ENCODE results near the gene NEK6. TPM values are rescaled to one million over a fixed set of nuclear protein-coding genes. Genes with fewer than 3 reads are reported as not detected.
"Not testable (repeated sequence)": the region's sequence is repeated elsewhere in the genome, so short reads cannot be mapped to it uniquely, and the experiment has no call there.

Gene NEK6
- total RNA-seq, 1 donor from 2014 or later = 17.4 TPM

DNA sequence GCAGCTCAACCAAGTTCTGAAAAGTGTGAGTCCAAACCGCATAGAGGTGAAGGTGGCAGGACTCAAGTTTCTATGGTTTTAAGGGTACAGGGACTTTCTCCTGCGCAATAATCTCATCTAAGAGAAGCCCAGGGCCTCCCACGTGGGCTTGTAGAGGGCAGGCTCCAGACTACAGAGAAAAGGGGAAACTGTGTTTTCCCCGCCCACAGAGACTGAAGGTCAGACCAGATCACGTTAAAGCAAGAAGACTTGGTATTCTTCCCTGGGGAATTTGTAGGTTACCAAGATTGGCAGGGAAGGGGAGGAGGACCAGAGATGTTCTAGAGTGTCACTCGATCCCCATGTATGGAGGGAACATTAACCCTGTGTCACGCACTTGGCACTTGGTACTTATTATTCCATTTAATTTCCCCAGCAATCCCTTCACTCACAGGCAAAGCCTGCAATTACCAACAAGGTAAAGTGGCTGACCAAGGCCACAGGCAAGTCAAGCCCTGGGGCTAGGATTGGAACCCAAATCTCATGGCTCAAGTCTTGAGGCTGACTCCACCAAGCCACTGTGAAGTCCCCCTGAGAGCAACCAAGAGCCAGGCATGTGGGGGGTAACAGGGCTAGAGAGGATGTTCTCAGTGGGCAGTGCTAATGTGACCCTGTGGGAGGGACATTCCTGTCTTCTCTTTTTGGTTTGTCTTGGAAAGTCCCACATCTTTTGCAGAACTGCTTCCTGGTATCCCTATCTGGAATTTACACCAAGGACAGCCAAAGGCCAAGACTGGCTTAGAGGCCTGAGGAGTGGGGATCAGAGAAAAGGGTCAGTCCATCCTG is 18.3 kb upstream of the NEK6 start:
- peak overlapping the region; percentile 61 for H3K27ac Mint-ChIP-seq

DNA sequence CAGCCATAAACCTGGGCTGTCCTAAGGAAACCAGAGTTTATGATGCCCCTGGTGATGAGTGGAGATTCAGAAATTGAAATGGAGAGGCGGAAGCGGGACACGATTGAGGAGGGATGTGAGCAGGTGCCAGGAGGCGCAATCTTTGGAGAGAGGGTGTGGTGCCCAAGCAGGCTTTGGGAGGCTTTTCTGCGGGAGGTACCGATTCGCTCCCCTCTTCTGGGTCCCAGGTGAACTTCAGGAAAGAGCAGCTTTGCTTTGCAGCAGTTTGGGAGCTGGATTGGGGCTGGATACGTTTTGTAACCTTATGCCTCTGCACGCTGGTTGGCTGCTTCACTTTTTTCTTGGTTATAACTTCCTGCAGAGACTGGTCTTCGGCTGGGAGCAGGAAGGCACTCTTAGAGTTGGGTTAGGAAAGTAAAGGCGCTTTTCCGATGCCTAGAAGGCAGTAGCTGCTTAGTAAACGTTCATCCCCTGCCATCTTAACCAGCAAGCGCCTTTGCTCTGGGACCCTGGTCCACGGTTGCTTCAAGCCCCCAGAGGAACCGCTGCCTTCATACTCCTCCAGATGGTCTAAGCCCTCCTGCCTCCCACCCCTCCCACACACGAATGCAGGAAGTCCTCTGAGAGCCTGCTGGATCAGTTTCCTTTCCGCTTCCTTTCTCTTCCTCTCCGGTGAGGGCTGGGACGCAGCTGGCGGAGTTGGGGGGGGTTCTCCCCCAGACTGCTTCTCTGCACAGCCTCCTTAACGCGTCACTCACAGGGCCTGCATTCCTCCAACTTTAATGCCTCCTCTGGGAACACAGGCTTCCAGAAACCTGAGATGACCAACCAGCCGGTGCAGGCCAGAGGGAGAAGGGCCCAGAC is 15.2 kb upstream of the NEK6 start:
- H3K9me3 Mint-ChIP-seq = no peaks in the 10 kb centered on the region
- H3K27me3 Mint-ChIP-seq (ENCODE audit: insufficient read depth) = peaks cover 19% of the 10 kb centered on the region
- no peak for DNase-seq (ENCODE audit: low spot score)
- H3K27ac Mint-ChIP-seq = no peak overlapping the region
- peaks cover 48% of the 10 kb centered on the region for H3K4me1 Mint-ChIP-seq (ENCODE audit: low read depth)
- intact Hi-C loops (cut with micrococcal nuclease) = no loop called here
- H3K36me3 Mint-ChIP-seq (ENCODE audit: low read depth) = no peaks in the 10 kb centered on the region
- H3K4me3 Mint-ChIP-seq = no peak overlapping the region

More for the DNA sequence above, 18.3 kb upstream of the NEK6 start:
- Mint-ChIP-seq H3K36me3 (ENCODE audit: low read depth) (no peaks in the 10 kb centered on the region), H3K27me3 (ENCODE audit: insufficient read depth) (peaks cover 16% of the 10 kb centered on the region), H3K9me3 (no peaks in the 10 kb centered on the region), H3K4me1 (ENCODE audit: low read depth) (peaks cover 53% of the 10 kb centered on the region), H3K4me3 (peak overlapping the region; percentile 6)
- intact Hi-C loops (cut with micrococcal nuclease) = loop anchor here (1.0 to 2.0 kb wide), 3 partner anchors 15 to 37 kb away; no protein-coding TSS in a partner anchor
- no peak for DNase-seq (ENCODE audit: low spot score)

DNA sequence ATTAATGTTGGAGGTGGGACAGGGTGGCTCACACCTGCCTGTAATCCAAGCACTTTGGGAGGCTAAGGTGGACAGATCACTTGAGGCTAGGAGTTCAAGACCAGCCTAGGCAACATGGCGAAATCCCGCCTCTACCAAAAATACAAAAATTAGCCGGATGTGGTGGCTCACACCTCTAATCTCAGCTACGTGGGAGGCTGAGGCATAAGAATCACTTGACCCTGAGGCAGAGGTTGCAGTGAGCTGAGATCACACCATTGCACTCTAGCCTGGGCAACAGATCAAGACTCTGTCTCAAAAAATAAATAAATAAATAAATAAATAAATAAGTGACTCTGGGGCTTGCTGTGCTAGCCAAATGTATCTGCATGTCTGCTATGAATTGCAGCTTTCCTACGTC is 10.4 kb upstream of the NEK6 start:
- intact Hi-C loops (cut with micrococcal nuclease); DNase-seq (ENCODE audit: low spot score); H3K36me3 Mint-ChIP-seq (ENCODE audit: low read depth); H3K9me3 Mint-ChIP-seq; H3K27ac Mint-ChIP-seq; H3K4me3 Mint-ChIP-seq: not testable (repeated sequence)
- peaks cover 22% of the 10 kb centered on the region for H3K4me1 Mint-ChIP-seq (ENCODE audit: low read depth)
- H3K27me3 Mint-ChIP-seq (ENCODE audit: insufficient read depth) = peaks cover 19% of the 10 kb centered on the region

DNA sequence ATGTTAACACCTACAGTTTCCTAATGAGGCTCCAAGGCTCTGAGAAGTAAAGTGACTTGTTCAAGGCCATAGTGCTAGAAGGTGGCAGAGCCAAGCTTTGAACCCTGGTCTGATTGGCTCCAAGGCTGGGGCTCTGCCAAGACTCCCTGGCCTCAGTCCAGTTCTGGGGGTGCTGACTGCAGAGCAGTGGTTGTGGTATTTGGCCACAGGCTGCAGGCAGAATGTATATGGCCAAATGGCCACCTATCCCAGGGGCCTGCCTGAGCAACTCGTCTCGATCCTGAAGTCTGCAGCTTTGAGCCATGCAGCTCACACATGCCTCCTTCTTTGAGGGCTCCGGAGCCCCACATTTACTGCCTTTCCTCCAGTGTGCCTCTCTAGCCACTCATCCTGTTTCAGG is 9.7 kb upstream of the NEK6 start:
- H3K27ac Mint-ChIP-seq = no peak overlapping the region
- H3K9me3 Mint-ChIP-seq = no peaks in the 10 kb centered on the region
- peaks cover 15% of the 10 kb centered on the region for H3K4me1 Mint-ChIP-seq (ENCODE audit: low read depth)
- intact Hi-C loops (cut with micrococcal nuclease) = no loop called here
- peaks cover 17% of the 10 kb centered on the region for H3K27me3 Mint-ChIP-seq (ENCODE audit: insufficient read depth)
- no peaks in the 10 kb centered on the region for H3K36me3 Mint-ChIP-seq (ENCODE audit: low read depth)
- DNase-seq (ENCODE audit: low spot score) = no peak
- H3K4me3 Mint-ChIP-seq = no peak overlapping the region

DNA sequence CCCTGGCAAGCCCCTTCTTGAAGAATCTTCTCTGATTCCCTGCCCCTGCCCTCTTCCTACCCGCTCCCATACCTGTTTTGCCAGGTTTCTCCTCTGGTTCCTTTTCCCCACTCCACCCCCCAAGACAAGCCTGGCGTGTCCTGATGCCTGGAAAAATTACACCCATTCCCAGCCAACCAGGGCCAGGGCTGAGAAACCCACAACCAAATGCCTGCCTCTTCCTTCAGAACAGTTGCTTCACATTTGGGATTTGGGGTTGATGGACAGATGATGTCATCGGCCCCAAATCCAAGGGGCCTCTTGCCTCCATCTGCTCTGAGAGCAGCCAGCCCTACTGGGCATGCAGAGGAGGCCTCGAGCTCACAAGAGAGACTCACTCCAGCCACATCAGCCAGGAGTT is 8.8 kb upstream of the NEK6 start:
- H3K9me3 Mint-ChIP-seq = no peaks in the 10 kb centered on the region

DNA sequence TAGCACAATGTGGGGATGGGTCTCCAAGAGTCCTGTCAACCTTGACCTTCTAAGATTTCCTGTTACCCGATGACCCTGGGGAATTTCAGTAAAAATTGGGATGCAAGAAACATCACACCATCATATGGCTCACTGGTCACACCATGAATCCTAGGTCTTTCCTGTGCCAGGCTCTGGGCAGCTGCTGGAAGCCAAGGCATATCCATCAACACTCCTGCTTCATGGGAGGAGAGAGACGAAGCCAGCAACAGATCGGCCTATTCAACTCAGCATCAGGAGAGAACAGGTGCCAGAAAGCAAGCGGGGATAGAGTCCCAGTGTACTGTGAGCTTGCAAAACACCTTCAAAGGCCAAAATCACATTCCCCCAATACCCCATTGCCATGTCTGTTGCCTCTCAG is 6.5 kb upstream of the NEK6 start:
- intact Hi-C loops (cut with micrococcal nuclease) = no loop called here
- Mint-ChIP-seq H3K4me3 (no peak overlapping the region), H3K27me3 (ENCODE audit: insufficient read depth) (peaks cover 17% of the 10 kb centered on the region), H3K27ac (no peak overlapping the region), H3K9me3 (no peaks in the 10 kb centered on the region), H3K4me1 (ENCODE audit: low read depth) (peaks cover 35% of the 10 kb centered on the region), H3K36me3 (ENCODE audit: low read depth) (no peaks in the 10 kb centered on the region)
- DNase-seq (ENCODE audit: low spot score) = no peak

More for the DNA sequence above, 8.8 kb upstream of the NEK6 start:
- H3K36me3 Mint-ChIP-seq (ENCODE audit: low read depth) = no peaks in the 10 kb centered on the region
- DNase-seq (ENCODE audit: low spot score) = no peak
- peaks cover 17% of the 10 kb centered on the region for H3K4me1 Mint-ChIP-seq (ENCODE audit: low read depth)
- no peak overlapping the region for H3K27ac Mint-ChIP-seq
- peaks cover 15% of the 10 kb centered on the region for H3K27me3 Mint-ChIP-seq (ENCODE audit: insufficient read depth)
- intact Hi-C loops (cut with micrococcal nuclease) = no loop called here
- H3K4me3 Mint-ChIP-seq = no peak overlapping the region

DNA sequence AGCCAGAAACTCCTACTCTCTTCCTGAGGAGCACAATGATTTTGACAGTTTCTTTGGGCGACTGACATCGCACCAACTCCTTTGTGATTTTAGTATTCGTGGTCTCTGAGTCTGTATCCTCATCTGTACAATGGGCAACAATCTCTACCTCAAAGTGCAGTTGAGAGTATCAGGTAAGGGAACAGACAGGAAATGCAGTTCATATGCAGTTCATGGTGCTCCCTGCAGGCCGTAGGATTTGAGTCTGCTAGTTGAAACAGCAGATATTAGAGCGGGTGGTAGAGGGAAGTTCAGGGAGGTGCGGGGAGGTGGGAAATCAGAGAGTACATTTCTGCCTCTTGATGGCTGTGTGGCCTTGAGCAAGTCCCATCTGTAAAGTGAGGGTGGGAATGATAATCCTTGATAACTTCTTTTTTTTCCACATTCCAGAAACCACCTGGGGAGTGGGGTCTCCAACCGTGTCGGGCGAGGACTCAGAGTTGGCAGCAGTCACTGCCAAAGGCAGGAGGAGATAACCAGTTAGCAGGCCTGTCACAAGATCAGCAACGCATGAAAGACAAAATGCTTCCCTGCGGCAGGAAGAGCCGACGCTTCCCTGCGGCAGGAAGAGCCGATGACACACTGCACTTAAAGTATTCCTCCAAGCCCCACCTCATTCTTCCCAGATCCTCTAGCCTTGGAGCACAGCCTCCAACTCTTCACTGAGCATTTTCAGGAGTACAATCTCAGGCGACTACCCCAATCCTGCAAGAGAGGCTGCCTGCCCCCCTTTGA is 6.0 kb upstream of the NEK6 start:
- intact Hi-C loops (cut with micrococcal nuclease) = no loop called here
- no peak overlapping the region for H3K4me3 Mint-ChIP-seq
- H3K4me1 Mint-ChIP-seq (ENCODE audit: low read depth) = peaks cover 41% of the 10 kb centered on the region
- H3K36me3 Mint-ChIP-seq (ENCODE audit: low read depth) = no peaks in the 10 kb centered on the region
- H3K27ac Mint-ChIP-seq = no peak overlapping the region
- H3K9me3 Mint-ChIP-seq = no peaks in the 10 kb centered on the region
- H3K27me3 Mint-ChIP-seq (ENCODE audit: insufficient read depth) = peaks cover 15% of the 10 kb centered on the region
- DNase-seq (ENCODE audit: low spot score) = no peak

DNA sequence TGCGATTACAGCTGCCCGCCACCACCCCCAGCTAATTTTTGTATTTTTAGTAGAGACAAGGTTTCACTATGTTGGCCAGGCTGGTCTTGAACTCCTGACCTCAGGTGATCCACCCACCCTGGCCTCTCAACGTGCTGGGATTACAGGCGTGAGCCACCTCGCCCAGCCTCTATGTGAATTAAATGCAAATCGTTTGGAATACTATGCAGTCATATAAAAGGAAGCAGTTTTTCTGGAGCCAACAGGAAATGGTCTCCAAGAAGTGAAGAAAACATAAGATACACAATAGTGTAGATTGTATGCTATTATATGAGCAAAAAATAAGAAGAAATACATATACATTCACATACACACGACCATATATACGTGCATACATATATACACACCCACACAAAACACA is 4.9 kb upstream of the NEK6 start:
- H3K27ac Mint-ChIP-seq; intact Hi-C loops (cut with micrococcal nuclease); DNase-seq (ENCODE audit: low spot score); H3K4me3 Mint-ChIP-seq; H3K36me3 Mint-ChIP-seq (ENCODE audit: low read depth); H3K9me3 Mint-ChIP-seq: not testable (repeated sequence)
- H3K4me1 Mint-ChIP-seq (ENCODE audit: low read depth) = peaks cover 46% of the 10 kb centered on the region
- peaks cover 22% of the 10 kb centered on the region for H3K27me3 Mint-ChIP-seq (ENCODE audit: insufficient read depth)

DNA sequence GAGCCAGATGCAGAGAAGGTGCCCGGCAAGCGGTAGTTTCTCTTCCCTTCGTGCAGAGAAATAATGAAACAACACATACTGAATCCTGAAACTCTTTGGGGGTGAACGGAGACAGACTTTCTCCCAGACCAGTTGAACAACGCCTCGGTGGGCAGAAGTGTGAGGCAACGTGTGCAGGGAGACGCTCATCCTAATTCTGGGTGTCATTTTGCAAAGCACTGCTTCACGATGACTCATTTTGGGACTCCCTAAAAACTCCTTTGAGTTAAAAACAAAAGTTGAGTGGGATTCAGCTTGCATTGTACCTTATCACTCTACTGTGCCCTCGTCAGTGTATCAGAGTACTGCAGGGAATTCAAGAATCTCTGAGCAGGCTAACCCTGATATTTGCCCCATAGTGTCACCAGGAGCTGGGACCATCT is 3.5 kb upstream of the NEK6 start:
- Mint-ChIP-seq H3K27ac (peak overlapping the region; percentile 62), H3K9me3 (no peaks in the 10 kb centered on the region), H3K27me3 (ENCODE audit: insufficient read depth) (peaks cover 26% of the 10 kb centered on the region), H3K4me1 (ENCODE audit: low read depth) (peaks cover 50% of the 10 kb centered on the region), H3K4me3 (peak overlapping the region; percentile 44), H3K36me3 (ENCODE audit: low read depth) (no peaks in the 10 kb centered on the region)
- intact Hi-C loops (cut with micrococcal nuclease) = loop anchor here (1.0 to 2.0 kb wide), 7 partner anchors 15 to 127 kb away; no protein-coding TSS in a partner anchor
- DNase-seq (ENCODE audit: low spot score) = peak; percentile 11

DNA sequence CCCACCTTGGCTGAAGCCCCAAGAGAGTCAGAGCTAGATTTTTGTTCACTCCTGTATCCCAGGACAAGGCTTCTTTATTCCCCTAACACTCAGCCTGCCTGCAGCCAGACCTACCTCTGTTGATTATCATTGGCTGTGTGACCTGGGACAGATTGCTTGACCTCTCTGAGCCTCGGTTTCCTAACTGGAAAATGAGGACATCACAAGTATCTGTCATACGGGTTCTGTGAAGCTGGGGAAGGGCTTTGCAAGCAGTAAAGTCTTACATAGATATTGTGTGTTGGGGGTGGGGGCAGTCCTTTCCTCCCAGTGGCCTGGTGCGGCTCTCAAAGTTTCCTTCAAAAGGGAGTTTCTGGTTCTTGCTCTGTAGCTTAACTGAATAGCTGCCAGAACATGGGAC is 2.5 kb upstream of the NEK6 start:
- Mint-ChIP-seq H3K36me3 (ENCODE audit: low read depth) (no peaks in the 10 kb centered on the region), H3K27ac (no peak overlapping the region), H3K27me3 (ENCODE audit: insufficient read depth) (peaks cover 32% of the 10 kb centered on the region), H3K9me3 (no peaks in the 10 kb centered on the region), H3K4me1 (ENCODE audit: low read depth) (peaks cover 50% of the 10 kb centered on the region), H3K4me3 (no peak overlapping the region)
- DNase-seq (ENCODE audit: low spot score) = no peak
- intact Hi-C loops (cut with micrococcal nuclease) = loop anchor here (2.0 kb wide), 1 partner anchor 32 kb away; no protein-coding TSS in a partner anchor

DNA sequence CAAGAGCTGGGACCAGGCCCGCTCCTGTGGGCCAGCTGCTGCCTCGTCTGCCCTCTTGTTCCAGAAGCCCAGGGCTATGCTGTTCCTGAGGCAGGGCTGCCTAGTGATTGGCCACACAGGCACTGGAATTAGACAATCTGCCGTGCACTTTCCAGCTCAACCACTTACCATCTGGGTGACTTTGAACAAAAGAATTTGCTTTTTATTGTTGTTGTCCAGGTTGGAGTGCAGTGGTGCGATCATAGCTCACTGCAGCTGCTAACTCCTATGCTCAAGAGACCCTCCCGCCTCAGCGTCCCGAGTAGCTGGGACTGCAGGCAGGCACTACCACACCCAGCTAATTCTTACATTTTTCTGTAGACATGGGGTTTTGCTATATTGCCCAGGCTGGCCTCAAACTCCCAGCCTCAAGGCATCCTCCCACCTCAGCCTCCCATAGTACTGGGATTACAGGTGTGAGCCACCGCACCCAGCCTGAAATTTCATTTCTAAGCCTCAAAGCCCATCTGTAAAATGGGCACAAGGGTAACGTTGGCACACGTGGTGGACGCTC is 1.2 kb upstream of the NEK6 start:
- no peaks in the 10 kb centered on the region for H3K9me3 Mint-ChIP-seq
- H3K27me3 Mint-ChIP-seq (ENCODE audit: insufficient read depth) = peaks cover 36% of the 10 kb centered on the region
- intact Hi-C loops (cut with micrococcal nuclease) = no loop called here
- no peaks in the 10 kb centered on the region for H3K36me3 Mint-ChIP-seq (ENCODE audit: low read depth)
- peak overlapping the region; percentile 76 for H3K27ac Mint-ChIP-seq
- no peak for DNase-seq (ENCODE audit: low spot score)
- peak overlapping the region; percentile 87 for H3K4me3 Mint-ChIP-seq
- H3K4me1 Mint-ChIP-seq (ENCODE audit: low read depth) = peaks cover 53% of the 10 kb centered on the region

DNA sequence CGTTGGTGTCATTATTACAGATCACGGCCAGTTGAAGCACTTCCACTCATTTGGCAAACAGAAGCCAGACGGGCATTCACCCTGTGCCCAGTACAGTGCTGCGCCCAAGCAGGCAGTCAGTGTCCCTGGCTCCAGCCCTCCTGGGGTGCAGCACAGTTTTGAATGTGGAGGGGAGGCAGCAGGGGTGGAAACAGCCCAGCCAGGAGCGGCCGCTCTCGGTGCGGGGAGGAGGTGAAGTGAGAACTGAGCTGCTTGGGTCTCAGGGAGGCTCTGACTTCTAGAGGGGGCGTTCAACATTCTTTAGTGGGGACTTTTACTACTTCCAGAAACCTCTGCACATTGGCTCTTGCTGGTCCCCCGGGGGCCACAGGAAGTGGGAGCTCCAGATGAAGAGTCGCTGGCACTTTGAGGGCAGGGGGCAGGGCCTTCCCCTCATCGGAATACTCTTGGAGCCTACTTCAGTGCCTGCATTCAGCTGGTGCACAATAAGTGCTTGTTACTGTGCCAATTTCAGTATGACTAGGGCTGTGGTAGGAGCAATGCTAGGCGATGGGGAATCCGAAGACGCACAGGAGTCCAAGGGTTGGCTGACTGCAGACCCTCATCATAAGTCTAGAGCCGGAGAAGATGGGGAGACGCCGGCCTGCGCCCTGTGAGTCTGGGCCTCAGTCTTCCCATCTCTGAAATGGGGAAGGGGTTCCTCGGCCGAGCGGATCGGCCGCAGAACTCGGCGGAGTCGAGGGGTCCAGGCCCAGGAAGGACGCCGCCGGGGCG is 492 bp upstream of the NEK6 start:
- no peak for DNase-seq (ENCODE audit: low spot score)
- Mint-ChIP-seq H3K4me1 (ENCODE audit: low read depth) (peaks cover 54% of the 10 kb centered on the region), H3K4me3 (peak overlapping the region; percentile 87), H3K9me3 (no peaks in the 10 kb centered on the region), H3K27ac (peak overlapping the region; percentile 76), H3K27me3 (ENCODE audit: insufficient read depth) (peaks cover 37% of the 10 kb centered on the region), H3K36me3 (ENCODE audit: low read depth) (no peaks in the 10 kb centered on the region)
- intact Hi-C loops (cut with micrococcal nuclease) = no loop called here
